Activated gamma-delta T cell treated with anti-CD3 and anti-CD28 coated beads, Interleukin-2, amount 50 U/mL, for 16 hours (primary cell): ENCODE measurements around the gene KLHDC7A.
"Not testable (repeated sequence)": the region's sequence is repeated elsewhere in the genome, so short reads cannot be mapped to it uniquely, and the experiment has no call there.

ENCODE experiments used
- DNase-seq: peaks from one replicate; pipeline ENCODE4 v3.0.0-alpha.2; 2020; ENCODE audit warnings: low read depth

The KLHDC7A gene

GRCh38 chr1:18480315-18481189 is at the start of gene KLHDC7A:
TSS of gene KLHDC7A (plus strand) at chr1:18480930. CDS start at chr1:18480982, 52 bp downstream.
- DNase-seq: no peak

- no peak for DNase-seq
These were observed 46.7 kb upstream of the KLHDC7A start for GRCh38 chr1:18434041-18434440.

- no peak for DNase-seq
These were observed 40.1 kb upstream of the KLHDC7A start for GRCh38 chr1:18440385-18441226.

- DNase-seq: no peak
These were observed 36.9 kb upstream of the KLHDC7A start for GRCh38 chr1:18443587-18444520.

GRCh38 chr1:18444563-18444962 is 36.2 kb upstream of the KLHDC7A start:
- no peak for DNase-seq

- no peak for DNase-seq
These were observed 34.0 kb upstream of the KLHDC7A start for GRCh38 chr1:18446751-18447150.

- no peak for DNase-seq
These were observed 33.1 kb upstream of the KLHDC7A start for GRCh38 chr1:18447509-18448220.

- no peak for DNase-seq
These were observed 31.8 kb upstream of the KLHDC7A start for GRCh38 chr1:18448889-18449288.

- no peak for DNase-seq
These were observed 28.2 kb upstream of the KLHDC7A start for GRCh38 chr1:18452550-18452949.

GRCh38 chr1:18458133-18459092 is 22.3 kb upstream of the KLHDC7A start:
- no peak for DNase-seq

GRCh38 chr1:18461656-18462055 is 19.1 kb upstream of the KLHDC7A start:
- no peak for DNase-seq

- not testable (repeated sequence) for DNase-seq
These were observed 18.2 kb upstream of the KLHDC7A start for GRCh38 chr1:18462517-18462916.

GRCh38 chr1:18463063-18463462 is 17.7 kb upstream of the KLHDC7A start:
- no peak for DNase-seq

GRCh38 chr1:18463984-18464664 is 16.6 kb upstream of the KLHDC7A start:
- DNase-seq: no peak

- DNase-seq: no peak
These were observed 16.1 kb upstream of the KLHDC7A start for GRCh38 chr1:18464665-18465050.

- DNase-seq: no peak
These were observed 14.1 kb upstream of the KLHDC7A start for GRCh38 chr1:18466676-18467075.

GRCh38 chr1:18468570-18468969 is 12.2 kb upstream of the KLHDC7A start:
- no peak for DNase-seq

GRCh38 chr1:18469514-18469913 is 11.2 kb upstream of the KLHDC7A start:
- no peak for DNase-seq

- DNase-seq: no peak
These were observed 9.9 kb upstream of the KLHDC7A start for GRCh38 chr1:18470671-18471355.
